Measurements from ENCODE around the gene DSCAML1. TPM values are rescaled to one million over a fixed set of nuclear protein-coding genes. Genes with fewer than 3 reads are reported as not detected.

Gene DSCAML1
- total and polyA plus RNA-seq, 10 of the 15 experiments (the other 5 are each of a cell fraction or from before 2014, with no cell fraction given) = 0.03 to 0.18 (median 0.06) TPM; not detected in 1

- RAD21 ChIA-PET (ENCODE audit: unreplicated experiment) = no interaction called here
- Histone ChIP-seq H3K4me3 (no peak overlapping the region), H3K36me3 (ENCODE audit: control insufficient read depth in 2 of 2, insufficient read depth in 2 of 2, low read length in 1 of 2) (no peaks in the 10 kb centered on the region), H3K9ac (ENCODE audit: control insufficient read depth, insufficient read depth, low read length) (no peak overlapping the region), H3K4me2 (ENCODE audit: control insufficient read depth, insufficient read depth) (no peak overlapping the region), H3K4me1 (ENCODE audit: control insufficient read depth, insufficient read depth, low read length) (peaks cover 4% of the 10 kb centered on the region; the same call in 1 of the 2 replicates), H4K20me1 (ENCODE audit: control insufficient read depth, insufficient read depth) (no peaks in the 10 kb centered on the region), H3K9me3 (replicated peaks; ENCODE audit: control insufficient read depth, insufficient read depth, low read length) (no peaks in the 10 kb centered on the region), H2AFZ (ENCODE audit: control insufficient read depth, low read depth, low read length) (no peak overlapping the region), H3K27ac (ENCODE audit: control insufficient read depth, insufficient read depth) (no peak overlapping the region), H3K79me2 (ENCODE audit: control insufficient read depth, insufficient read depth, low read length) (no peaks in the 10 kb centered on the region), H3K27me3 (replicated peaks in 1 of 2; ENCODE audit: control insufficient read depth in 2 of 2, insufficient read depth in 2 of 2, low read length in 1 of 2) (no peaks in the 10 kb centered on the region)
- BruUV-seq (replicated peaks) = no TSS peak
- SMC1A ChIA-PET (ENCODE audit: uncharacterized antibody, unreplicated experiment) = no interaction called here
- DNase-seq (ENCODE audit: low read depth, low spot score) (no peak), ATAC-seq (no peak), FAIRE-seq (no peak)
- in situ Hi-C loops (cut with MboI) = no loop called here
- CTCF ChIA-PET = no interaction called here
- POLR2A ChIA-PET = no interaction called here
- intact Hi-C loops (cut with micrococcal nuclease; ENCODE audit: unreplicated experiment) = no loop called here
- 80% methylated on average over 12 of the region's 12 CpGs for WGBS (ENCODE audit: insufficient coverage, insufficient replicate concordance, low lambda C conversion rate, missing lambda C conversion rate)
- TF ChIP-seq BCL3 (IDR thresholded peaks at IDR 0.05; ENCODE audit: borderline replicate concordance, insufficient read depth, low read depth, low read length, poor library complexity, severe bottlenecking) (no peak), ATF2 (IDR thresholded peaks at IDR 0.05; ENCODE audit: low read length) (no peak), NFYA (IDR thresholded peaks at IDR 0.05; ENCODE audit: borderline replicate concordance, low read depth, low read length) (no peak), ZBED1 (IDR thresholded peaks at IDR 0.05; ENCODE audit: borderline replicate concordance) (no peak), BHLHE40 (IDR thresholded peaks at IDR 0.05; ENCODE audit: borderline replicate concordance in 1 of 2, low read depth in 2 of 2, low read length in 1 of 2) (no peak), BMI1 (IDR thresholded peaks at IDR 0.05; ENCODE audit: borderline replicate concordance) (no peak), GABPA (IDR thresholded peaks at IDR 0.05; ENCODE audit: low read depth) (no peak), CBX5 (IDR thresholded peaks at IDR 0.05; ENCODE audit: low read depth) (no peak), CEBPZ (IDR thresholded peaks at IDR 0.05; ENCODE audit: low read depth, low read length) (no peak), RB1 (IDR thresholded peaks at IDR 0.05; ENCODE audit: borderline replicate concordance) (no peak), SKIL (IDR thresholded peaks at IDR 0.05; ENCODE audit: low read depth, poor library complexity, severe bottlenecking) (no peak), ZBTB11 (CRISPR knock-in tag; IDR thresholded peaks at IDR 0.05) (no peak)
These were observed 376.9 kb downstream of the DSCAML1 start for GRCh38 chr11:117420143-117420485.

Data from GM12878 (cell line).